HG03469 (cell line): Measurements from ENCODE around the gene ATP6V0A1.

ENCODE experiments used
- ATAC-seq: cut with Tn5 transposase; IDR thresholded peaks from one replicate; pipeline ENCODE4 v1.9.1; 2021; ENCODE audit warnings: mild to moderate bottlenecking, moderate library complexity, moderate number of reproducible peaks; ENCODE audit not compliant: unreplicated experiment

The ATP6V0A1 gene

DNA sequence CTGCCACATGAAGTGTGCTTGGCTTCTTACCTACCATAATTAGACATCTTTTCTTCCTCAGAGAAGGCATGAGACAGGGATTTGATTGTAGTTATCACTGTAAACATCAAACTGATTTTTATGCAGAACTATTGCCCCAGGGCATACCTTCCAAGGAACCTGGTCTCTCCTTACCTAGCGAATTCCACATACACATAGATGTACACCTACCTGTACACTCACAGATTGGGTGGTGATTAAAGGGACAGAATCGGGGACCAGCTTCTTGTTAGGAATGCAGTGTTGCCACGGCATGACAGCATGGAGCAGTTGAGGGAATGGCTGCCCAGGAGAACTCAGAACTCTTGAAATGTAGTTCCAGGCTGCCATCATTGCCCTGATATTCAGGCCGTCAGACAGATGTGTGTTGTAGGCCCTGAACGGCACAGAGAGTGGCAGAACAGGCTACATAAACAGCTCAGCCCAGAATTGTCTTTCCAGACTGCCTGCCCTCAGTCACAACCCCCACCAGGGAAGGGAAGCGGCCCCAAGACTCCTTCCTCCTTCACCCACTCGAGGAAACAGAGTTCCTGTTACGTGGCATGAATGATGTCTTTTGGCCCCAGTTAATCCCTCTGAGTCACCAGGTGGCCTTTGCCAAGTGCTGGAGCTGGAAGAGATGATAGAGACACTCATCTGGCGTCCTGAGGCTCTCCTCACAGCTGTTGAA, 59.5 kb downstream of the ATP6V0A1 start:
- no peak for ATAC-seq

DNA sequence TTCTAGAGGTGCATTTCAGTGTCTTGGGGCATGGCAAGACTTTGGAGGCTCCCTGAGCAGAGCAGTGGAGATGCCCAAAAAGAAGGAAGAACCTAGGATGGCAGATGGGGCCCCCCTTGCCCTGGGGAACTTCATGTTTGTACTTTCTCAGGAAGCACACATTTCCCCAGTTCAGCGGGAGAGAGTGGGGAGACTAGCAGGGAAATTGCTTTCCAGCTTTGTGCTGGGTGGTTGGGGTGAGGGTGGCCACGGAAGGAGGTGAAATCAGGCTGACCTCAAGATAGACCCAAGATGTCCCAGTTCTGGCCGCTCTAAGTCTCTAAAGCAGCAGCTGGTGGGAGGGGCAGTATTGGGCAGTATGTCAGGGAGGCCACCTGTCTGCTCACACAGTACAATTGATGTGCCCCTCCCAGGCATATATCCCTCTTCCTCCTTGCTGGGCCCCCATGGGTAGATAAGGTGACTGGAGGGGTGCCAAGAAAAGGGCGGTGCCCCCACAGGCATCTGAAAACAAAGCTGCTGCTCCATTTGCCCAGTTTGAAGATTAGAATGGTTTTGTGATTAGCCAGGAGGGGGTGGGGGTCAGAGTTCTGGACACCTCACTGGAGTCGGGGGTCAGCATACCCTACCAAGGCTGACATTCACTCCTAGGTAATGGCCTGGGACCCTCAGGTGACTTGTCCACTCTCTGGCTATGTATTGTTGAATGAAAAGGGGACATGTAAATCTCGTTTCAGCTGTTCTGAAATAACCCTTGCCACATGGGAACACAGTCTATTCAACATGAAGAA, 60.3 kb downstream of the ATP6V0A1 start:
- no peak for ATAC-seq

DNA sequence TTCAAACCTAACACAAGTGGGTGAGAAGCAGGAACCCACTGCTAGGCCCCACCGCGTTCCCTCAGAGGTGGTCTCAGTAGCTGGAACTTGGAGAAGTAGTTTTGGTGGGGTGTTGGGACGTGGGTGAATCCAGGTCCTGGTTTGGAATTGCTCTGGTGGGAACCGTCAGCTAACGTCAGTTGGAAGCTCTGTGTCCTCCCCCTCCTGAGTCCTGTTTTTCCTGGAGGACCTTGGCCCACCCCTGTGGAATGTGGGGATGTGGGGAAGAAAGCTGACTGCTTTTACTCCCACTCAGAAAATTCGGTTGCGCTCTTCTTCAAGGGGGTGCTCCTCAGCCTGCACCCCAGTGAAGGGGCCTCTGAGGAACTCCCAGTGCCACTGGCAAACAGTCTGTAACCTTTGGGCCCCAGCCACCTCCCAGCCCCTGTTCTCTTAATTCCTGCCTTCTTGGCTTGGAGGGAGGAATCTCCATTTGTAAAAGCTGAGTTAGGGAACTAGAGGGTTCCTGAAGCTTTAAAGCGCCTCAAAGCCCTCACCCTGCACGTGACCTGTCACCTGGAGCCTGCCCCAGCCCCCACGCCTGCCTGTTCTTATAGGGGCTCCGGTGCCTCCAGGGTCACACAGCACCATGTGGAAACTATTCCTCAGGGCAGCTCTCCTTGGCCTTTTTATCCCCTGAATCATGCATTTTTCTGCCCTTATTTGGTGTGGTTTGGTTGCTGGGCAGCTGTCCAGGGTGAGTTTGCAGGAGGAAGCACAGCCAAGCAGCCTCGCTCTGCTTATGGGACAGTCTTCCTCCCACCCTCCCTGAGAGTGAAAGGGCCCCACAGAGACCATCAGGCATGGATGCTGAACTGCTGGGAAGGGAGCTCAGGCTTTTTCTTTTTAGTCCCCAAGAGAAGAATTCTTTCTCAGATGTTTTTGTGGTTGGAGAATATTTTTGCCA, 61.1 kb downstream of the ATP6V0A1 start:
- ATAC-seq = no peak

DNA sequence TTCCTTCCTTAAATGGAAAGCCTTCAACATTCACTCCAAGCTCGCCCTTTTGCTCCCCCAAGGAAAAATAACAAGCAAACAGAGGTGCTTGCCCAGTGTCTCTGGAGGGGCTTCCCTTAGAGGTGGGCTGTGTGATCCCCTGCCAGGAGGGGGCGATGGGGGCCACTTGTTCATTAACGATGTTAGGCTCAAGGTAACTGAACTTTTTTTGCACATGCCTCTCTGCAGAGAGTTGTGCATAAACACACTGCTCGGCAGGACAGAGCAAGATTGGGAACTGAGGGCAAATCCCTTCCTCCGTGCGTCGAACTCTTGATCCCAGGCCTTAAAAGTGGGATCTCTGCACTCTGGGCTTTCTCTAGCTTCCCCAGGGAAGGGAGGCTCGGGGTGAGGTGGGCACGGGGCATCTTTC, 61.9 kb downstream of the ATP6V0A1 start:
- no peak for ATAC-seq

DNA sequence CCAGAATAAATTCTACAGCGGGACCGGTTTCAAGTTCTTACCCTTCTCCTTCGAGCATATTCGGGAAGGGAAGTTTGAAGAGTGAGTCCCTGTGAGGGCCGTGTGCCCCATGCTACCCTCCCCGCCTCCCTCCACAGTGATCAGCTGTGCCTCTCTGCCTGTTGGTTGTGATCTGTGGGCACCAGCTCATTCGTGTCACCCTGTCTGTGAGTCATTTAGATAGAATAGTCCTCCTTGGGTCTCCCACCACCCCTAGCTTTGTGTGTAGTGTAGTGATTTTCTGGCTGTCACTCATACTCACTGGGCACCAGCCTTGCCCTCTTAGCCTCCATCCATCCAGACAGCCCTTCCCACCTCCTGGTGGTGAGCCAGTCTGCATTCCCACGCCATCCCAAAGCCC, 62.4 kb downstream of the ATP6V0A1 start:
- no peak for ATAC-seq

DNA sequence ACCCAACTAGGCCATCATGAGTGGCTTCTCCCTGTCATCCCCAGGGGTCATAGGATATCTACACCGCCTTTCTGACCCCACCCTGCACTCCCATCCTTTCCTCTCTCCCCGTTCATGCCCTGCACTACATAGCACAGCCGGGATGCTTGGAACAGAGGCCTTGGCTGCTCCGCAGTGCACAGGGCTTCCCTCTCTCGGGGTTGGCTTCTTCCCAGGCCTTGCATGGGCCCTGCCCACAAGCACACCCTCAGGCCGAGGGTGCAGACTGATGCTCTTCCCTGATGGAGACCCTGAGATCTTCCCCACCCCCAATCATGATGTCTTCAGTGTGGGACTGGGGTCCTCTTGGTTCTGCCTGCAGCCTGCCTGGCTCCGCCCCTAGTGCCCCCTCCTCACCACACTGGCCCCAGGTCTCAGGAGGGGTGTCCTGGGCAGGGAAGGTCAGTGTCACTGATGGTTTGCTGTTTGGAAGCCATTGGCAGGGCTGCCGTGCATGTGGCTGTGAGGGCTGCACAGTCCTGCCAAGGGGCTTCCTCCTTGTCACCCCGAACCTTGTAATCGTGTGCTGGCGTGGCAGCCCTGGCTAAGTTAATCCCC, 63.1 kb downstream of the ATP6V0A1 start:
- no peak for ATAC-seq

DNA sequence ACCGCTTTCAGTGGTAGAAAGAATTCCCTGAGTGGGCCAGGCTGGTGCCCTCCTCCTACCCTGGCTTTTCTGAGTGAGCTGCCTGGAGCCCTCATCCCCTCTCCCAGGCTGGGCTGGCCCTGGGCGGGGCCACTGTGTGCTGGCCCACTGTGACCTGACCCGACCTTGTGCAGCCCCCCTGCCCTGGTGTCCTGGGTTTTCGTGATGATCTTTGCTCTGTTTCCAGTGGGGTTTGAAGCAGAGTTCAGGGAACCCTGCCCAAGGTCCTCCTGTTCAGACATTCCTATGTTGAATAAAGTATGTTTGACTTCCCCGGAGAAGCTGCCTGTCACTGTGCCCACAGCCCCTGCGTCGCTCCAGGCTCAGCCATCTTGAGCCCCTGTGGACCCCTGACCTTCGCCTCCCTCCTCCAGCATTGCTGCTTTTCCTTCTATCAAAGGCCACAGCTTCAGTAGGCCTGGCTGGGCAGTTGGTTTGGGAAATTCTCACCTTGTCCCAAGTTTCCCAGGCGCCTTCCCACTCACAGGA, 63.6 kb downstream of the ATP6V0A1 start:
- ATAC-seq = no peak

DNA sequence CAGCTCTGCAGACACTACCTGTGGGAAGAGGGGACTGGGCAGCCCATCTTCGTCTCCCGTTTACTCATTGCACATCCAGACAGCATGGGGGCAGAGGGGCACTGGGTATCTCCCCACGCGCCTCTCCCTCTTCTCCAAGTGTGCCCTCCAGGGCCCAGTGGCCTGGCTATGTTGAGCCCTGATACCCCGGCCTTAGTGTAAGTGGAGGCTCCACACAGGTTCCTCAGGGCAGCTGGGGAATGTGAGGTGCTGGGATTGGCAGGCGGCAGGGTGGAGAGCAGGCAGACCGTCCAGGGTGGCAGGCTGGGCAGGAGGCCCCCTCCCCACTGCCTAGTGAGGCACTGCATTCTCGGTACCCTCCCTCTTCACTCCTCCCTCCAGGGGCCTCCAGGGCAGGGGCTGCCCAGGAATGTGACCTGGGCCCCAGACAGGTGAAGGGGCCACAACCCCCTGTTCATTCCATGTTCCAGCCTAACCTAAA, 64.2 kb downstream of the ATP6V0A1 start:
- ATAC-seq = no peak

DNA sequence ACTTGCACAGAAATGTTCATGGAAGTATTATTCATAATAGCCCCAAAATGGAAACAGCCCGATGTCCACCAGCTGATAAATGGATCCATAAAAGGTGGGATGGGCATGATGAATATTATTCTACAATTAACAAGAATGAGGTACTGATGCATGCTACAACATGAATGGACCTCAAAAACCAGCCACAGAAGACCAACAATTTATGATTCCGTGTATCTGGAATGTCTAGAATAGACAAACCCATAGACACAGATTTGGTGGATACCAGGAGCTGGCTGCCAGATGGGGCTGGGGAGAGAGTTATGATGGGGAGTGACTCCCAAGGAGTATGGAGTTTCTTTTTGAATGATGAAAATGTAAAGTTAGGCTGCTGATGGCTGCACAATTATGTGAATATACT, 66.5 kb downstream of the ATP6V0A1 start:
- no peak for ATAC-seq

DNA sequence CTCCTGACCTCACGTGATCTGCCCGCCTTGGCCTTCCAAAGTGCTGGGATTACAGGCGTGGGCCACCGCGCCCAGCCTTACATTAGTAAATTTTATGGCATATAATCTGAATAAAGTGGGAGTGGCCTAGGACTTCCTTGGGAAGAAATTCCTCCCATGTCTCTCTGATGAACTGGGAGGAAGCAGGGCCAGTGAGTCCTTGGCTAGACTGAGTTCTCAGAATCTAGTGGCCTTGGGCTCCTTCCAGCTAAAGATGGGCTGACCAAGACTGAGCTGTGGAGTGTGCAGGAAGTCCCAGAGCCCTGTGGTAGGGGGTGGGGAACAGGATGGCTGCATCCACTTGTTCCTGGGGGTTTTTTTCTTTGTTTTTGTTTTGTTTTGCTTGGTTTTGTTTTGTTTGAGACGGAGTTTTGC, 67.4 kb downstream of the ATP6V0A1 start:
- no peak for ATAC-seq

DNA sequence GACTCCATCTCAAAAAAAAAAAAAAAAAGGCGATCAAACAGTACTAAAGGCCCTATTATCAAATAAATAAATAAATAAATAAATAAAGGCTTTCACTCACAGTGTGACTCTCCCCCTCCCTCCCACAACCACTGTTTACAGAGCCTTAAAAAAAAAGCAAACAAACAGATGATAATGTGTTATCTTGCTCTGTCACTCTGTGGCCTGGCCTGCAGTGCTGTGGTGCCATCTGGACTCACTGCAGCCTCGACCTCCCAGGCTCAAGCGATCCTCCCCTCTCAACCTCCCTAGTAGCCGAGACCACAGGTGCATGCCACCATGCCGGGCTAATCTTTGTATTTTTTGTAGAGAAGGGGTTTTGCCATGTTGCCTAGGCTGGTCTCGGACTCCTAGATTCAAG, 69.3 kb downstream of the ATP6V0A1 start:
- no peak for ATAC-seq

DNA sequence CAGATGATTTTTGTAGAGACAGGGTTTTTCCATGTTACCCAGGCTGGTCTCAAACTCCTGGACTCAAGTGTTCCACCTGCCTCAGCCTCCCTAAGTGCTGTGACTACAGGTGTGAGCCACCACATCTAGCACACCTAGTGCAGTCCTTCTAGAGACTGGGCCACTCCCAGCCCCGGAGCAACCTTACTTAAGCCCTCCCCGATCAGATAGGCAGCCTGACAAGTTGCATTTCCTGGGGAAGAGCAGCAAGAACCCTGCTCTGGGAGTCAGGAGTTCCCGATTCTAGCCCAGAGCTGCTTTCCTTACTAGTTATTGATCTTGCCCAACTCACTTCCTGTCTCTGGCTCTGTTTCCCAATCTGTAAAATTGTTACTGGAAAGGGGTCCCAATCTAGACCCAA, 70.4 kb downstream of the ATP6V0A1 start:
- ATAC-seq = no peak

DNA sequence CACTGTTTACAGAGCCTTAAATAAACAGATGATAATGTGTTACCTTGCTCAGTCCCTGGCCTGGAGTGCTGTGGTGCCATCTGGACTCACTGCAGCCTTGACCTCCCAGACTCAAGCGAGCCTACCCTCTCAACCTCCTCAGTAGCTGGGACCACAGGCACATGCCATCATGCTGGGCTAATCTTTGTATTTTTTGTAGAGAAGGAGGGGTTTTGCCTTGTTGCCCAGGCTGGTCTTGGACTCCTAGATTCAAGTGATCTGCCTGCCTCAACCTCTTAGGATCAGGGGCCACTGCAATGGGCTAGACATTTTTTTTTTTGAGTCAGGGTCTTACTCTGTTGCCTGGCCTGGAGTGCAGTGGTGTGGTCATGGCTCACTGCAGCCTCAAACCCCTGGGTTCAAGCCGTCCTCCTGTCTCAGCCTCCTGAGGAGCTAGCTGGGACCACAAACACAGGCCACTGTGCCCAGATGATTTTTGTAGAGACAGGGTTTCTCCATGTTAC, 72.3 kb downstream of the ATP6V0A1 start:
- ATAC-seq = no peak

DNA sequence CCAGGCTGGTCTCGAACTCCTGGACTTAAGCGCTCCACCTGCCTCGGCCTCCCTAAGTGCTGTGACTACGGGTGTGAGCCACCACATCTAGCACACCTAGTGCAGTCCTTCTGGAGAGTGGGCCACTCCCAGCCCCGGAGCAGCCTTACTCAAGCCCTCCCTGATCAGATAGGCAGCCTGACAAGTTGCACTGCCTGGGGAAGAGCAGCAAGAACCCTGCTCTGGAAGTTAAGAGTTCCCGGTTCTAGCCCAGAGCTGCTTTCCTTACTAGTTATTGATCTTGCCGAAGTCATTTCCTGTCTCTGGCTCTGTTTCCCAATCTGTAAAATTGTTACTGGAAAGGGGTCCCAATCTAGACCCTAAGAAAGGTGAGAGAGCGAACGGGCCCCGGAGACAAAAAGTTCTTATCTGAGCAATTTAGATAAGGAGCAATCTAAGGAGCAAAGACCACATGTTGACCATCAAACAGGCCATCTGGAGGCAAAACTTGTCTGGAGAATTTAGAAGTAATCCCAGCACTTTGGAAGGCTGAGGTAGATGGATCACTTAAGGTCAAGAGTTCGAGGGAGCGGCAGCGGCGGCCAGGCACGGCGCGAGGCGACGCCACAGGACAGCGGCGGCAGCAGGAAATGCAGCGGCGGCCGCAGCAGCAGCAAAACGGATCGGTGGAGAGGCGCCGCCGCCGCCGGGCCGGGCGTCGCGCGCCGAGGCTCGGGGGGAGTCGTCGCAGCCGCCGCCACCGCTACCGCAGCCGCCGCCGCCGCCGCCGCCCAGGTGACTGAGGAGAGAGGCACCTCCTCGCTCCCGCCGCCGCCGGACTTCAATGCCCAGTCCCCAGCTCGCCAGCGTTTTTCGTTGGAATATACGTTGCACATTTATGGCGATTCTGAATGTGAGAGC, 73.0 kb downstream of the ATP6V0A1 start:
- no peak for ATAC-seq

DNA sequence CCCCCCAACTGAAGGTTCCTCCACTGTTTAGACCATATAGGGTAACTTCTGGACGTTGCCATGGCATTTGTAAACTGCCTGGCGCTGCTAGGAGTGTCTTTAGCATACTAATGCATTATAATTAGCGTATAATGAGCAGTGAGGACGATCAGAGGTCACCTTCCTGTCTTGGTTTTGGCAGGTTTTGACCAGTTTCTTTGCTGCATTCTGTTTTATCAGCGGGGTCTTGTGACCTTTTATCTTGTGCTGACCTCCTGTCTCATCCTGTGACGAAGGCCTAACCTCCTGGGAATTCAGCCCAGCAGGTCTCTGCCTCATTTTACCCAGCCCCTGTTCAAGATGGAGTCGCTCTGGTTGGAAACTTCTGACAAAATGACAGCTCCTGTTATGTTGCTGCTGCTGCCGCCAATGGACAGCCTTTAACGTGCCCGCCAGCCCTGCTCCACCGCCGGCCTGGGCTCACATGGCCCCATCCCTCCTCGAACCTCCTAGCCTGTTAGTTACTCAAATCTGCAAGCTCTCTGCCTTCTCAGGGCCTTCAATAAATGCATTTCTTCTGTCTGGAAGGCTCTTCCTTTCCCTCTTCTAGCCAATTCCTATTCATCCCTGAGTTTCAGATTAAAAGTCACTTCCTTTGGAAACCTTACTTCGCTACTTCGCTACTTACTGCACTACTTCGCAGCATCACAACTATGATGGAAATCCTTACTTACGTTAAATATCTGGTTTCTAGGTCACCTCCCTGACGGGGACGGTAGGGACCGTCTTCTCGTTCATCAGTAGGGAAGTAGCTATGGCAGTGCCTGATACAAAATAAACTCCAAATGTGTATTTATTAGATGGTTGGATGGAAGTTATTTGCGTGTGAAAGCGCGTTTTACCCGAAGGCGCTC, 76.7 kb downstream of the ATP6V0A1 start:
- ATAC-seq = no peak

DNA sequence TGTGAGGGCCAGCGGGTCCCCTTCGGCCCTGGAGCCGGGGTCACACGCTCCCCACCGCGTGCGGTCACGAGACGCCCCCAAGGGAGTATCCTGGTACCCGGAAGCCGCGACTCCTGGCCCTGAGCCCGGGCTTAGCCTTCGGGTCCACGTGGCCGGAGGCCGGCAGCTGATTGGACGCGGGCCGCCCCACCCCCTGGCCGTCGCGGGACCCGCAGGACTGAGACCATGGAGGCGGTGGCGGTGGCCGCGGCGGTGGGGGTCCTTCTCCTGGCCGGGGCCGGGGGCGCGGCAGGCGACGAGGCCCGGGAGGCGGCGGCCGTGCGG, 77.3 kb downstream of the ATP6V0A1 start, which contains the start of gene NAGLU:
Gene NAGLU (plus strand): TSS at position 194 of the 324 bp plus-strand sequence. CDS start 32 bp downstream, at position 226.
- ATAC-seq = peak; percentile 61

DNA sequence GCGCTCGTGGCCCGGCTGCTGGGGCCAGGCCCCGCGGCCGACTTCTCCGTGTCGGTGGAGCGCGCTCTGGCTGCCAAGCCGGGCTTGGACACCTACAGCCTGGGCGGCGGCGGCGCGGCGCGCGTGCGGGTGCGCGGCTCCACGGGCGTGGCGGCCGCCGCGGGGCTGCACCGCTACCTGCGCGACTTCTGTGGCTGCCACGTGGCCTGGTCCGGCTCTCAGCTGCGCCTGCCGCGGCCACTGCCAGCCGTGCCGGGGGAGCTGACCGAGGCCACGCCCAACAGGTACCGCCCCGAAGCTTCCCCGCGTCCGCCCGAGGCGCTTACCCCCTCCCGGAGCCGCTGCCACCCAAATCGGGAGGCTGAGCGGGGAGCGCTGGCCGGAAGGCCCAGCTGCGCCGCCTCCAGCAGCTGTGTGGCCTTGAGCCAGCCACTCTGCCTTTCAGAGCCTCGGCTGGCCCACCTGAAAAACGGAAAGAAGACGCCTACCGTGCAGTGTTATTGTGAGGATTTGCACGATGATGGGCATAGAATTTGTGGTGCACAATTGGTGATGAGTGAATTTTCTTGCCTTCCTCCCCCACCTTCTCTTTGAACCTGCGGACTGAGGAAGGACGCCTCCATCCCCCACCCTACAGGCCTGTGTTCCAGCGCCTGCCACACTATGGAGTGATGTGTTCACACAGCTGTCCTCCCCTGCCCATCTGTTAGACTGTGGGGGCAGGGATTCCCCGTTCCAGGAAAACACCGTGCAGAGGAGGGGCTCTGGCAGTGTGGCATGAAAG, 77.9 kb downstream of the ATP6V0A1 start:
- ATAC-seq = peak; percentile 28
